ENCODE measurements around the gene CPSF2.

The CPSF2 gene

GRCh38 chr14:92121670-92122350 is at the start of gene CPSF2, which contains the start of gene NDUFB1:
Gene CPSF2, plus strand, starts transcription at chr14:92121969. Its CDS starts 9,016 bp downstream, at chr14:92130985.
Gene NDUFB1, minus strand, starts transcription at chr14:92121706. Its CDS starts 4,069 bp downstream, at chr14:92117637.
- FAIRE-seq, result no peak

GRCh38 chr14:92074555-92074954 is 47.2 kb upstream of the CPSF2 start:
- FAIRE-seq, result no peak

GRCh38 chr14:92088494-92088893 is 33.3 kb upstream of the CPSF2 start:
- no peak for FAIRE-seq

GRCh38 chr14:92093320-92093719 is 28.4 kb upstream of the CPSF2 start:
- peak; percentile 72 for FAIRE-seq

GRCh38 chr14:92099802-92100201 is 22.0 kb upstream of the CPSF2 start:
- no peak for FAIRE-seq

GRCh38 chr14:92103363-92103989 is 18.3 kb upstream of the CPSF2 start:
- no peak for FAIRE-seq

- no peak for FAIRE-seq
Observed at GRCh38 chr14:92105073-92105892, 16.5 kb upstream of the CPSF2 start.

- no peak for FAIRE-seq
Observed at GRCh38 chr14:92105893-92106142, 16.0 kb upstream of the CPSF2 start.

GRCh38 chr14:92106143-92106926 is 15.4 kb upstream of the CPSF2 start, which contains the start of gene ATXN3:
Gene ATXN3, minus strand, starts transcription at chr14:92106582. Its CDS starts 30 bp downstream, at chr14:92106552.
- no peak for FAIRE-seq

- no peak for FAIRE-seq
Observed at GRCh38 chr14:92108345-92109254, 13.2 kb upstream of the CPSF2 start.

- FAIRE-seq, result no peak
Observed at GRCh38 chr14:92109490-92109889, 12.3 kb upstream of the CPSF2 start.

- FAIRE-seq, result no peak
Observed at GRCh38 chr14:92121207-92121669, 531 bp upstream of the CPSF2 start.

- no peak for FAIRE-seq
Observed at GRCh38 chr14:92122351-92122677, 545 bp downstream of the CPSF2 start.

- FAIRE-seq, result no peak
Observed at GRCh38 chr14:92122761-92123160, 992 bp downstream of the CPSF2 start.

GRCh38 chr14:92134456-92134855 is 12.7 kb downstream of the CPSF2 start:
- no peak for FAIRE-seq

GRCh38 chr14:92135269-92135668 is 13.5 kb downstream of the CPSF2 start:
- peak; percentile 90 for FAIRE-seq

- FAIRE-seq, result no peak
Observed at GRCh38 chr14:92143309-92143708, 21.5 kb downstream of the CPSF2 start.

- FAIRE-seq, result no peak
Observed at GRCh38 chr14:92143962-92144361, 22.2 kb downstream of the CPSF2 start.

- no peak for FAIRE-seq
Observed at GRCh38 chr14:92144708-92145107, 22.9 kb downstream of the CPSF2 start.

GRCh38 chr14:92153581-92153980 is 31.8 kb downstream of the CPSF2 start:
- no peak for FAIRE-seq

- no peak for FAIRE-seq
Observed at GRCh38 chr14:92154283-92154942, 32.6 kb downstream of the CPSF2 start.
